Kidney (tissue), 14 donors: Measurements from ENCODE around the gene RGL3. TPM values are rescaled to one million over a fixed set of nuclear protein-coding genes. Genes with fewer than 3 reads are reported as not detected.

Experiments used
- DNase-seq, 5 donors: peaks; one replicate each; pipeline ENCODE4 v3.0.0-alpha.2; 2013 to 2020
- FAIRE-seq: peaks from 2 replicates; lab custom pipeline; 2012; peaks lifted over from hg19 to GRCh38; lab: Jason Lieb, UNC
- H3K27ac ChIP-seq, 2 donors: one replicate each; pipeline ENCODE4 v1.7.0; 2013; ENCODE audit warnings: low read depth in 2 of 2, low read length in 2 of 2, inconsistent platforms in 1 of 2
- H3K27me3 ChIP-seq: one replicate; pipeline ENCODE4 v1.7.1; 2013; ENCODE audit warnings: low read length, inconsistent platforms; ENCODE audit not compliant: control insufficient read depth, insufficient read depth
- H3K36me3 ChIP-seq, 3 donors: one replicate each; pipeline versions ENCODE4 v1.7.0 to v1.7.1; 2013; ENCODE audit warnings: low read length in 3 of 3, control low read depth in 1 of 3, inconsistent platforms in 1 of 3; ENCODE audit not compliant: insufficient read depth in 3 of 3, control insufficient read depth in 2 of 3
- H3K4me1 ChIP-seq, 3 donors: one replicate each; pipeline versions ENCODE4 v1.7.0 to v1.7.1; 2013; ENCODE audit warnings: low read length in 3 of 3, inconsistent platforms in 1 of 3, low read depth in 1 of 3; ENCODE audit not compliant: control insufficient read depth in 2 of 3, insufficient read depth in 2 of 3
- H3K4me3 ChIP-seq, 3 donors: one replicate each; pipeline versions ENCODE4 v1.7.0 to v1.8.1; 2013; ENCODE audit warnings: low read length in 3 of 3, control low read depth in 1 of 3, inconsistent platforms in 1 of 3
- H3K9ac ChIP-seq, 3 donors: one replicate each; pipeline versions ENCODE4 v1.7.0 to v1.7.1; 2013; ENCODE audit warnings: low read length in 3 of 3, control low read depth in 1 of 3, inconsistent platforms in 1 of 3
- H3K9me3 ChIP-seq, 3 donors: one replicate each; pipeline versions ENCODE4 v1.7.0 to v1.7.1; 2013; ENCODE audit warnings: low read length in 3 of 3, control low read depth in 1 of 3, inconsistent platforms in 1 of 3; ENCODE audit not compliant: control insufficient read depth in 2 of 3, insufficient read depth in 1 of 3
- CTCF ChIP-seq: IDR thresholded peaks from 3 replicates; pipeline ENCODE4 v1.5.1; 2012; ENCODE audit warnings: mild to moderate bottlenecking, moderate library complexity, borderline replicate concordance; ENCODE audit not compliant: insufficient read depth; ENCODE audit errors: extremely low read depth
- intact Hi-C: fragments of 100-400 bp; cut with DNase I; formaldehyde crosslinking; loops from one replicate; pipeline ENCODE4 v1.11.1; 2022
- polyA plus RNA-seq: library from polyadenylated mRNA; stranded (reverse); fragments of 350-450 nt; fragmentation: Illumina TruSeq; extraction: RNeasy Lipid Tissue Mini Kit (QIAGEN cat#74804); gene quantifications from one replicate; pipeline ENCODE4 v1.2.3, GENCODE V29; 2014; ENCODE audit warnings: low read depth, low replicate concordance; ENCODE audit not compliant: insufficient read depth
- total RNA-seq: library from RNA; stranded (reverse); fragmentation: NEBNext Ultra II Directional; extraction: Animal tissue kit (Norgen Biotek cat#: 25700); gene quantifications from one replicate; pipeline ENCODE4 v1.2.1, GENCODE V29; 2021
- donor health status: control.
- donor health status: control.
- donor health status: control.
- donor health status: control.
- donor health status: control.
- donor health status: DM: yes; HTN: yes; CAD: no.
- donor health status: Normal renal cell carcinoma (clear cell type).

RGL3 gene
- total and polyA plus RNA-seq, 2 donors from 2014 or later = 56.9 to 126 TPM

GRCh38 chr19:11373885-11374432, 45.2 kb downstream of the RGL3 start:
- Histone ChIP-seq H3K27me3 (no peaks in the 10 kb centered on the region), H3K27ac (peak overlapping the region in 1 of 2 donors; percentile 98), H3K4me1 (peaks cover 0 to 23% (median 0%) of the 10 kb centered on the region in 3 donors), H3K9me3 (no peaks in the 10 kb centered on the region), H3K9ac (peak overlapping the region; percentile 2 to 43 (median 8)), H3K36me3 (no peaks in the 10 kb centered on the region), H3K4me3 (peak overlapping the region; percentile 61 to 85 (median 69))
- DNase-seq (peak in 1 of 5 donors; percentile 59), FAIRE-seq (no peak)
- intact Hi-C loops = no loop called here
- no peak for TF ChIP-seq CTCF

GRCh38 chr19:11373166-11373884, 45.8 kb downstream of the RGL3 start:
- DNase-seq = peak in 4 of 5 donors; percentile 71 to 81 (median 77)
- no peak for FAIRE-seq

GRCh38 chr19:11370744-11371143, 48.4 kb downstream of the RGL3 start:
- DNase-seq = no peak
- Histone ChIP-seq H3K27me3 (no peaks in the 10 kb centered on the region), H3K4me3 (no peak overlapping the region), H3K27ac (no peak overlapping the region), H3K36me3 (no peaks in the 10 kb centered on the region), H3K9ac (no peak overlapping the region), H3K4me1 (peaks cover 0 to 12% (median 0%) of the 10 kb centered on the region in 3 donors), H3K9me3 (no peaks in the 10 kb centered on the region)
- intact Hi-C loops = no loop called here
- FAIRE-seq = no peak
- no peak for TF ChIP-seq CTCF

More at GRCh38 chr19:11373166-11373884, 45.8 kb downstream of the RGL3 start:
- no peaks in the 10 kb centered on the region for H3K27me3 ChIP-seq
- no peaks in the 10 kb centered on the region for H3K36me3 ChIP-seq
- H3K4me3 ChIP-seq = no peak overlapping the region
- H3K9me3 ChIP-seq = no peaks in the 10 kb centered on the region
- no peak overlapping the region for H3K9ac ChIP-seq
- no peak for TF ChIP-seq CTCF
- peaks cover 0 to 23% (median 0%) of the 10 kb centered on the region in 3 donors for H3K4me1 ChIP-seq
- intact Hi-C loops = no loop called here
- H3K27ac ChIP-seq = no peak overlapping the region
